Measurements from ENCODE around the gene MOSMO.
"Not testable (repeated sequence)": the region's sequence is repeated elsewhere in the genome, so short reads cannot be mapped to it uniquely, and the experiment has no call there.

The MOSMO gene

DNA sequence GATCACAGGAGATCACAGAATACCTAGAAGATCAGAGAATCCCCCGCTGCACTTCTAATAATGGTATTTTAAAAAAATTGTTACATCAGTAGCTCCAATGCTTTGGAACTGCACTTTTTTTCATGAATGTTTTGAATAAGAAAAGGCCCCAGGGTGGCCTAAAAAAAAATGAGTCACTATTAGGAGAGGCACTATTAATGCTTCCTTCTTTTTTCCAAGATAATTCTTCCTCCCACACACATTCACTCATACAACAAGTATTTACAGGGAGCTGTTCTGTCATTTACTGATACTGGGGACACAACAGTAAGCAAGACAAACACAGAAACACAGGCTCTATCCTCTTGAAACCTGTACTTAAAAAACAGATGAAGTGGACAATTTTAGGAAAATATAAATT lies 6.3 kb upstream of the MOSMO start:
- in situ Hi-C loops (cut with MboI; ENCODE audit: low sequenced_read_pairs): no loop called here

DNA sequence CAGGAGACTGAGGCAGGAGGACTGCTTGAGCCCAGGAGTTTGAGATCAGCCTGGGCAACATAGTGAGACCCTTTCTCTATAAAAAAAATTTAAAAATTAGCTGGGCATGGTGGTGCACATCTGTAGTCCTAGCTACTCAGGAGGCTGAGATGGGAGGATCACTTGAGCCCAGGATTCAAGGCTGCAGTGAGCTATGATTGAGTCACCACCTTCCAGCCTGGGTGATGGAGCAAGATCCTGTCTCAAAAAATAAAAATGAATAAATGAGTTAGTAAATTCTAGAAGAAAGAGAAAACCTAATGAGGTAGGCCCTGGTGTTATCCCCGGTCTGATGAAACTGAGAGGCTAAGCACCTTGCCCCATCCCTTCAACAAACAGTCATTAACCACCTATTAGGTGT lies 5.9 kb upstream of the MOSMO start:
- in situ Hi-C loops (cut with MboI; ENCODE audit: low sequenced_read_pairs): not testable (repeated sequence)

DNA sequence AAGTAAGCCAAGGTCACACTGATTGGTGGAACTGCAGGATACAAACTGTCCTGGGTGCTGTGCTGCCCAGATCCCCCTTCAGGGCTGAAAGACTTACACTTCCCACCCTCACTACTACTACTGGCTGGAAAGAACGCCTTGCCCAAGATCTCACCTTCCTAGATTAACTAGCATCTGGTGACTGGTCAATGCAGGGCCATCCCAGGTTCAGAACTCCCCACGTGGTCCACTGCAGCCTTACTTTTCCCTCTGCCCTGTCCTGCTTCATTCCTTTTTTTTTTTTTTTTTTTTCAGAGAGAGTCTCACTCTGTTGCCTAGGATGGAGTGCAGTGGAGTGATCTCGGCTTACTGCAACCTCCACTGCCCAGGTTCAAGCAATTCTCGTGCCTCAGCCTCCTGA lies 4.7 kb upstream of the MOSMO start:
- in situ Hi-C loops (cut with MboI; ENCODE audit: low sequenced_read_pairs): no loop called here

DNA sequence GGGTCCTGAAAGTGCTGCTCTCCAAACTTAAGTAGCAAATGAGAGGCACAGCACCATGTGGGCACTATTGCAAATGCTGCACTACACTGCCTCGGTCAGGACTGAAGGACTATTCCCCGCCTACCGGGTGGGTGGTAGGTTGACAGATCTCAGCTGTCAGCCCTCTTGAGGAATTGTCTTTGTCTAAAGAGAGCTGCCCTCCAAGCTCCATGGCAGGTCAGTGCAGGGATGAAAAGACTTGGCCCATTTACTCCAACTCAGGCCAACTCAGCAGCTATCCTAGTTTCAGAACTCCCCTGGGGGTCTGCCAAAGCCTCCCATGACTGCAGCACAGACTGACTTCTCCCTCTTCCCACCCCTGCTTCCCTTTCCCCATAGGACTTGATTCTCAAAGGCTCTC lies 3.6 kb upstream of the MOSMO start:
- in situ Hi-C loops (cut with MboI; ENCODE audit: low sequenced_read_pairs): no loop called here

DNA sequence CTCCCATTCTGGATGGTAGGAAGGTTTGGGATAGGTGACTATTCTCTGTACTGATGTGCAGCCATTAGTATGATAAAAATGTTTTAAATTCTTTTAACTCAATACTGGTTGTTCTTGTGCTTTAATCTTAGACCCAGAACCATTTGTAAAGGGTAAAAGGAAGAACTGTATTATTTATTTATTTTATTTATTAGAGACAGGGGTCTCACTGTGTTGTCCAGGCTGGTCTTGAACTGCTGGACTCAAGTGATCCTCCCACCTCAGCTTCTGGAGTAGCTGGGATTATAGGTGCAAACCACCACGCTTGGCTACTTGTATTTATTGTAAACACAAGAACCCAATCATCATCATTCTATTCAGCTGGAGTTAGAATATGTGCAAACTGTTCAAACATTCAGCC lies 2.2 kb upstream of the MOSMO start:
- in situ Hi-C loops (cut with MboI; ENCODE audit: low sequenced_read_pairs): no loop called here

DNA sequence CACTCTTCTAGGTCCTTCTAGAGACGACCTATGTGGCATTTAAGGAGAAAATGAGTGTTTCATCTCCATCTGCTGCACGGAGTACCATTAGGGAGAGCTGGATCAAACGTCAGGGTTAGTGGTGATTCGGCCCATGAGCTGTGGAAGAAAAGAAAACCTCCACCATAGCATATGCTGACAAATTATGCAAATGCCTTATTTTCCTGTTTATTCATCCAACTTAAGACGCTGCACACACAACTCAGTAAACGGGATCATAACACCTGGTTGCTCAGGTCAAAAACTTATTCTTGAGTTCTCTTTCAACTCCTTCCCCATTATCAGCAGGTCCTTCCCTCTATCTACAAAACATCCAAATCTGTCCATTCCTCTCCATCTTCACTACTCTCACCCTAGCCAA lies 1.3 kb upstream of the MOSMO start:
- in situ Hi-C loops (cut with MboI; ENCODE audit: low sequenced_read_pairs): no loop called here

DNA sequence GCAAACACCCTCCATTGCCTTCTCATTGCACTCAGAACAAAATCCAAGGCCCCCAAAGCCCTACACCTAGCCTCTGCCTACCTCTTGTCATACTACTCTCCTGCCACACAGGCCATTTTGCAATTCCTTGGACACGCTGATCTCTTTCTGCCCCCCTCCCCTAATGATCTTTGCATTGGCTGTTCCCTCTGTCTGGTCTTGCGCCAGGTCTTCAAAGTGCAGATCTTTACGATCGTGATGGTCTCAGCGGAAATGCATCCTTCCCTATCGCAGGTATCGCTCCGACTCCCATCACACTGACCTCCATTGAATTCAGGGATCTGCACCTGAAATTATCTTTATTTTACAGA lies 777 bp upstream of the MOSMO start:
- in situ Hi-C loops (cut with MboI; ENCODE audit: low sequenced_read_pairs): no loop called here

DNA sequence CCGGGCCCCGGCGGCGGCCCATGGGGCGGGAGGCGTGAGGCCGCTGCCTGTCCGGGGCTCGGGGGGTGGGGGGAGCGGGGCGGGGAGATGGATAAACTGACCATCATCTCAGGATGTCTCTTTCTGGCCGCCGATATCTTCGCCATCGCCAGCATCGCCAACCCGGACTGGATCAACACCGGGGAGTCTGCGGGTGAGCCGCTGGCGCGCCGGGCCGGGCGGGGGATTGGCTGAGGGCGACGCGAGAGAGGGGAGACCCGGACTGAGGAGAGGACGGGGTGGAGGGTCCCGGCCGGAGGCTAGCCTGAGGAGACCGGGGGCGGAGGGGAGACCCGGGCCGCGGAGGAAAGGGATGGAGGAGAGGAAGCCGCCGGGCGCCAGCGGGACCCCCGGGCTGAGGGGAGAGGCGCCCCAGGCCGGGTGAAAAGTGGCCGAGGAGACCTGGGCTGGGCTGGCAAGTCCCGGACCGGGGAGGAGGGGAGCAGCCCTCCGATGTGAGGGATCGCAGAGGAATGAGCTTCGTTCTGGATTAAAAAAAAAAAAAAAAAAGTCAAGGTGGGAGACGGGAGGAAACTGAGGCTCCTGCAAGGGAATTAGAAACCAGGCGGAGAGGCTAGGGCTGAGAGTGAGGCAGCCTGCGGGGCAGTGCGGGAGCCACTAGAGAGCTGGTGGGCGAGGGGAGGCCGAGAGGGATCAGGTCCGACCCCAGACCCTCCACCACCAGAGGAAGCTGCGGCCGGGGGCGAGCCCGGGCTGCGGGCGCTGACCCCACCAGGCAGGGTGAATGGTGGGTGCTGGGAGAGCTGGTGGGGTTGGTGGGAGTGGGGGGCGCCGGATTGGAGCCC lies 526 bp downstream of the MOSMO start:
- in situ Hi-C loops (cut with MboI; ENCODE audit: low sequenced_read_pairs): no loop called here

DNA sequence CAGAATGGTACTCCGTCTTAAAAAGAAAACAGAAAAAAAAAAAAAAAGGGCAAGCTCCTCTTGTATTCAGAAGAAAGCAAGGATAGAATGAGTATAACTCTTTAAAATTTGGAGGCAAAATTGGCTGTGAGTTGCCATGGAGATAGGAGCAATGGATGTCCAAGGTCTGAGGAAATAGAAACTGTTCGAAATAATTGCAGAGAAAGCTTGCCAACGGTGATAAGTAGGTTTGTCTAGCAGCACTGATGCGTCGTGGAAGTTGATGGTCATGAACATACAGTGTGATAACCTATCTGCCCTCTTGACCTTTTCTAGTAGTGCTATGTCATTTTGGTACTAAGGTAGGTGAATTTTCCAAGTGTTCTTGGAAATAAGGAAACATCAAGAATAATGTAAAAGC lies 3.0 kb downstream of the MOSMO start:
- in situ Hi-C loops (cut with MboI; ENCODE audit: low sequenced_read_pairs): no loop called here

DNA sequence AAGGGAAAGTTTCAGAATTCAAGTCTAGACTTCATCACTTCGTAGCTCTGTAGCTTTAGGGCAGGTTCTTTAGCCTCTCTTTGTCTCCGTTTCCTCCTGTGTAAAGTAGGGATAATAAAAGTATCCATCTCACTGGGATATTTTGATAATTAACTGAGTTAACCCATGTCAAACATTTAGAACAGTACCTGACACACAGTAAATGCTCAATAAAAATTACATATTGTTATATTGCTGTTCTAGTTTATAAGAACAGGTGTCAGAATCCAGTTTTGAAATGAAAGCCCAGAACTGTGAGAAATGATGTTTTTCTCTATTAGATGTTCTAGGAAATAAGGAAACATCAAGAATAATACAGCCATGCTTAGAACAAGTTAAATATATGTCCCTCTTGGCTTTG lies 4.3 kb downstream of the MOSMO start:
- in situ Hi-C loops (cut with MboI; ENCODE audit: low sequenced_read_pairs): no loop called here

DNA sequence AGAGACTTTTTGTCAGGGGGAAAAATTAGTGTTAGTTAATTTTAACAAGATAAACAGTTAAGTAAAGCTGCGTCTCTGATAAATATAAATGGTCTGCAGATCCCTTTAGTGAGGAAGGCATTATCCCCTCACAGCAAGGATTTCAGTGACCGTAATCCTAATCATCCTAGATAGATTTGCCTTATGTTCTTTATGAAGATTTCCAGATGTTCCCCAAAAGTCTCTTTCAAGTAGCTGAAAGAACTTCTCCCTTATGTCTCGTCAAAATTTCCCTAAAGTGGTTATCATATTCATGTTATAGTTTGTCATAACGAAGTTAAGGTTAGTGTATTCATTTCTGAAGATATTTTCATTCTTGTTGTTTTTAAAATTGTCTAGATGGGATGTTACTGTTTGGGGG lies 5.6 kb downstream of the MOSMO start:
- in situ Hi-C loops (cut with MboI; ENCODE audit: low sequenced_read_pairs): no loop called here

DNA sequence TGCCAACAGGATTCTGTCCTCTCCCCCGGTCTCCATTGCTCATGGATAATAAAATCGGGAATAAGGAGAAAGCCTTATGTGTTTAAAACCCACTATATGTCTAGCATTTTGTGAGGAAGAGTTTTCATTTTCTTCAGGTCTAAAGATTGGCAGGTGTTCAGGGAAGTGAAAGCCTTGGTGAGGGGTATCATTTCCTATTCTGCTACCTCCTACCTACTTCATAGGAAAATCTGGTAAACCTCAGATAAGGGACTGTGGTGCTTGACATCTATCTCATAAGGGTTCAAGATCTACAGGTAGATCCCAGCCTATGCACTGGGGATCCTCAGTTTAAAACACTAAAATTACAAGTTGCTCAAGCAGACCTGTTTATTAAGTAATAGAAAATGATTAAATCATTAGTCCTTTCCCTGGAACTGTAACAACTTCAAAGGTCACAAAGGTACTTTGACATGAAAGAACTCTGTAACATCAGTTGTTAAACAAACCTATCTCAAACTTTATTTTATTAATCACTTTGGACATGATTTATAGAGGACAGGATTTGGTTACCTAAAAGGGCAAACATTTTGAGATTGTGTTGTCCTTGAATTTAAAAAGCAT lies 6.5 kb downstream of the MOSMO start:
- in situ Hi-C loops (cut with MboI; ENCODE audit: low sequenced_read_pairs): no loop called here

DNA sequence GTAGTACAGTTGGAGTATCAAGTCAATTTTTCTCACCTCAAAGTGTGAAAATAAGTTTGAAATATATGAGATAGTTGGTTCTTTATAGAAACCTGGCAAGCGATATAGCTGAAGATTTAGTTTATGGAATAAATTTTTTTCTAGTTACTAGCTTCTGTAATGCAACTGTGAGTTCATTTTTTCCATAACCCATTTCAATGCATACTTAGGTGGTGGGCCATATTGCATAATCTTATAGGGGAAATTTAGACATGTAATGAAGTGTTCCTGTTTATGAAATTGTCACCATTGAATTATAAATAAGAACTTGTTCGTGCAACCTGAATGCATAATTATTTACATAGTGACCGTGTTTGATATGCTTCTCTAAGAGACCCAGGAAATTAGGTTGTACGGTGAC lies 9.0 kb downstream of the MOSMO start:
- in situ Hi-C loops (cut with MboI; ENCODE audit: low sequenced_read_pairs): no loop called here

DNA sequence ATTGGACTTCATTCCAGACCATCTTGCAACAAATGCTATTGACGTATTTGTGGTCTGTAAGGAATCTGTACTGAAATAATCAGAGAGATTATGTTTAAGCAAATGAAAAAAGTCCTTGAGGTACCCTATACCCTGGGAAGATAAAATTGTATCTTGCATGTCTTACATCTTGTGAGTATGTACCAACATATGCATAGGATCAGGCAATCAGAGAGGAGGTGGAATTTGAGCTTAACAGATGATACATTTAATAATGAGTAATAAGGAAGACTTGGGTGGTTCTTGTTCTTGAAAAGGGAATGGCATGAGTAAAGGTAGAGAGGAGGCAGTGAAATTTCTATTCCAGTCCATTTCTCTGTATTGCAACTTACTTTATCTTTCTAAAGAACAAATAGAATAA lies 10.6 kb downstream of the MOSMO start:
- in situ Hi-C loops (cut with MboI; ENCODE audit: low sequenced_read_pairs): no loop called here

DNA sequence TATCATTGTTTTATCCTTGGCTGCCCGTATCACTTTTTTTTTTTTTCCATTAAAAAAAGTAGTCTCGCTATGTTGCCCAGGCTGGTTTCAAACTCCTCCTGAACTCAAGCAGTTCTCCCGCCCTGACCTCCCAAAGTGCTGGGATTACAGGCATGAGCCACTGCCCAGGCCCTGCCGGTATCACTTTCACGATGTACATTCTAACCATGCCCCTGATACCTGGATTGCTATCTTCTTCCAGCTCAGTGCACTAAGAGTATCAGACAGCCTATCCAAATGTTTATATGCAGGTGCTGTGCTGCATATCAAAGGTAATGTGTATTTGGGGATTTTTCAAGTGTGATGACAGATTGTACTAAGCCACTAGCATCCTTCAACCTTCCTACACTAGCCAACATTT lies 14.2 kb downstream of the MOSMO start:
- in situ Hi-C loops (cut with MboI; ENCODE audit: low sequenced_read_pairs): no loop called here

DNA sequence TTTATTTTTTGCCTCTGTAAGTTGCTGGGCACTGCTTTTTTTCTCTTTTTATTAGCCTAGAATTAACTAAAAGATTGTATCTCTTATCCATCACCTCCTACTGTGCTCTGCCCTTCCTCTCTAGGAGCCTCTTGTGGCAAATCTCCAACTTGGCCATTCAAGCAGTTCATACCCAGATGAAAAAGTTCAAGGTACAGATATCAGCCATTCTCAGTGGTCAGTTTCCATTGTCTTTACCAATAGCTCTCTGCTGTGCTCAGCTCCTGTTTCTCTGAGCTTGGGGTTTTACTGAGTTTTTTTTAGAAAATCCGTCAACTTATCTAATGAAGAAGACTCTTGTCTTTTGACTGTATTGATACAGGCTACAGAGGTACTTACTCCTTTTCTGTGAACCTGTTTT lies 15.6 kb downstream of the MOSMO start:
- in situ Hi-C loops (cut with MboI; ENCODE audit: low sequenced_read_pairs): no loop called here

DNA sequence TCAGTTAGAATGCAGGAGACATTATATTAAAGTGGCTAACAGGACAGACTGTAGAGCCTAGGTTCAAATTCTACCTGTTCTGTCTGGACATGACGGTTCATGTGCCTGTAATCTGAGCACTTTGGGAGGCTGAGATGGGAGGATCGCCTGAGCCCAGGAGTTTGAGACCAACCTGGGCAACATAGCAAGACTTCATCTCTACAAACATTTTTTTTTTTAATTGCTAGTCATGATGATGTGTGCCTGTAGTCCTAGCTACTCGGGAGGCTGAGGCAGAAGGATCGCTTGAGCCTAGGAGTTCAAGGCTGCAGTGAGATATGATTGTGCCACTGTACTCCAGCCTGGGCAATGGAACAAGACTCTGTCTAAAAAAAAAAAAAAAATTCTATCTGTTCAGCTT lies 16.9 kb downstream of the MOSMO start:
- in situ Hi-C loops (cut with MboI; ENCODE audit: low sequenced_read_pairs): not testable (repeated sequence)

DNA sequence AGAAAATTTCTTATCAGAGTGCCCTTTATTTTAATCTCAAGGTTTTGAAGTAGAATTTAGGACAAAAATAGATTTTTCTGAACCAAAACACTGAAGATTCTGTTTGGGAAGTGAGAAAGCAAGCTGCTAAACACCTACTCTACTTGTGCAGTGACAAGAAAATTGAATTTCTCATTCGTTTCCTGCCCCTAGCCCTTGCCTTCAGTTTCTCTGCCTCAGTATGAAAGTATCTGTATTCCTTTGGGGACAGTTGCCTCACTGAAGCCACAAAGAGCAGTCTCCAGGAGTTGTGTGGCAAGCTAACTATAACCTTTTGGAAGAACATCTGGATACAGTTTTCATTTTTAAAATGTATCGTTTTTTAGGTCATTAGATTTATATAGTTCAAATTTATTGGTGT lies 19.7 kb downstream of the MOSMO start:
- in situ Hi-C loops (cut with MboI; ENCODE audit: low sequenced_read_pairs): no loop called here

DNA sequence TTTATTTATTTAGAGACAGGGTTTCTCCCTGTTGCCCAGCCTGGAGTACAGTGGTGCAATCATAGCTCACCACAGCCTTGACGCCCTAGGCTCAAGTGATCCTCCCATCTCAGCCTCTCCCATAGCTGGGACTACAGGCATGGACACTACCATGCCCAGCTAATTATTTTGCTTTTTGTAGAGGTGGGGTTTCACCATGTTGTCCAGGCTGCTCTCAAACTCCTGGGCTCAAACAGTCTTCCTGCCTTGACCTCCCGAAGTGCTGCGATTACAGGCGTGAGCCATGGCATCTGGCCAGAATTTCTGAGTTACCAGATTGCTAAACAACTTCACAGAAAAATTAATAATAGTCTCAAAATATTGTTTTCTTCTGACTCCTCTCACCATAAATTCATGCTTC lies 21.7 kb downstream of the MOSMO start:
- in situ Hi-C loops (cut with MboI; ENCODE audit: low sequenced_read_pairs): no loop called here

DNA sequence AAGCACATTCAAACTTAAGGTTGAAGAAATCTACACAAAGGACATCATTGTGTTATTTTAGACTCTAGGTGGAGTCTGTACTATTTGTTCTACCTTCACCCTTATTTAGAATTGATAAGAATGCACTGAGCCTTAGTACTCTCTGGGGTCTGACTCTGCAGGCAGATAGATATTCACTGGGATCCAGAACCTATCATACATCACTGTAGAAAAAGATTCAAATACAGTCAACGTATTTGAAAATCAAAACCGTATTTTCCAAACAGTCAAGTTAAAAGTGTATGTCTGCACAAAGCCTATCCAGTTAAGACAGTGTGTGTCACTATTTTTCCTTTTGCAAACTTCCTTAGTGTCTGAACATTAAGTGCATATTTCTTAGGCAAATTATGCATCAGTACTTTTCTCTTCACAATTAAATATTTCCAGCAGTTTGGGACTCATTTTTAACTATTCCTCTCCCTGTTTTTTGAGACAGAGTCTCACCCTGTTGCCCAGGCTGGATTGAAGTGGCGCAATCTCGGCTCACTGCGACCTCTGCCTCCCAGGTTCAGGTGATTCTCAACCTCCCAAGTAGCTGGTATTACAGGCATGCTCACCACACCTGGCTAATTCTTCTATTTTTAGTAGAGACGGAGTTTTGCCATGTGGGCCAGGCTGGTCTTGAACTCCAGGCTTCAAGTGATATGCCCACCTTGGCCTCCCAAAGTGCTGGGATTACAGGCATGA lies 22.3 kb downstream of the MOSMO start:
- in situ Hi-C loops (cut with MboI; ENCODE audit: low sequenced_read_pairs): no loop called here

DNA sequence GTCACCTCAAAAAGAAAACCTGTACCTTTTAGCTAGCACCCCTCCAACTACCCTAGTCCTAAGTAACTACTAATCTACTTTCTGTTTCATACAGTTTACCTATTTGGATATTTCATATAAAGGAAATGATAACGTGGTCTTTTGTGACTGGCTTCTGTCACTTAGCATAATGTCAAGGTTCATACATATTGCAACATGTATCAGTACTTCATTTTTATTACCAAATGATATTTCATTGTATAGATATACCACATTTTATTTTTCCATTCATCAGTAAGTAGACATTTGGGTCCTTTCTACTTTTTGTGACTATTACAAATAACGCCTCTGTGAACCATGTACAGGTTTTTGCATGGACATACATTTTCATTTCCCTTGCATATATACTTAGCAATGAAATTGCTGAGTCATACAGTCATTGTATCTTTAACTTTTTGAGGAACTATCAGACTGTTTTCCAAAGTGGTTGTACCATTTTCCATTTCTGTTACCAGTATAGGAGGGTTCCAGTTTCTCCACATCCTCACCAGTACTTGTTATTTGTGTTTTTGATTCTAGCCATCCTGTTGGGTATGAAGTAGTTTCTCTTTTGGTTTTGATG lies 23.7 kb downstream of the MOSMO start:
- in situ Hi-C loops (cut with MboI; ENCODE audit: low sequenced_read_pairs): no loop called here

DNA sequence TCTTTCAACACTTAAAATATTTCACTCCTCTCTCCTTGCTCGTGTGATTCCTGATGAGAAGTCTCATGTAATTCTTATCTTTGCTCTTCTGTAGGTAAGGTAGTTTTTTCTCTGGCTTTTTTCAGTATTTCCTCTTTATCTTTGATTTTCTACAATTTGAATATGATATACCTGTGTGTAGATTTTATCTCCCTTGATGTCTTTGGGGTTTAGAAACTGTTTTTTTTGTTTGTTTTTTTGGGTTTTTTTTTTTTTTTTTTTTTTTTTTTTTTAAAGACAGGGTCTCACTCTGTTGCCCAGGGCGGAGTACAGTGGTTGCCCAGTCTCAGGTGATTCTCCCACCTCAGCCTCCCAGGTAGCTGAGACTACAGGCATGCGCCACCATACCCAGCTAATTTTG lies 26.6 kb downstream of the MOSMO start:
- in situ Hi-C loops (cut with MboI; ENCODE audit: low sequenced_read_pairs): no loop called here

Measured in HL-60/S4 treated with retinoic acid at 250 ng/mL for 4 days and 3 days (cell line).